GM12892 (cell line): Measurements from ENCODE around the gene CCNL2.

ENCODE experiments used
- POLR2A ChIP-seq: IDR thresholded peaks from 2 replicates; pipeline ENCODE4 v1.6.1; 2011; ENCODE audit warnings: low read depth, low read length, control low read depth
- POLR2AphosphoS5 ChIP-seq: IDR thresholded peaks from 2 replicates; pipeline ENCODE4 v1.6.1; 2011; ENCODE audit warnings: low read depth, low read length, control low read depth
- TAF1 ChIP-seq: IDR thresholded peaks from 2 replicates; pipeline ENCODE4 v1.6.1; 2011; ENCODE audit warnings: low read depth, mild to moderate bottlenecking, control low read depth, low read length, borderline replicate concordance

GRCh38 chr1:1373815-1374588 is 25.1 kb downstream of the CCNL2 start:
- no peak for TF ChIP-seq TAF1
- no peak for TF ChIP-seq POLR2A
- TF ChIP-seq POLR2AphosphoS5 = no peak
